Panc1 (cell line): ENCODE measurements around the gene E4F1. TPM values are rescaled to one million over a fixed set of nuclear protein-coding genes. Genes with fewer than 3 reads are reported as not detected.

ENCODE experiments used
- ATAC-seq: fragments of 200-7000 bp; cut with Tn5 transposase; 2 replicates; pipeline ENCODE4 v1.9.1; 2020; ENCODE audit warnings: mild to moderate bottlenecking, moderate library complexity
- BruUV-seq: library from RNA; stranded (reverse); fragments of 400-500 nt; replicated peaks from 2 replicates; lab custom pipeline; 2021; lab: Mats Ljungman, UMichigan
- CTCF ChIA-PET: fragments of 300-600 bp; sonication (Branson Sonifier 250); formaldehyde crosslinking; loops from one replicate; lab custom pipeline; 2022; ENCODE audit warnings: antibody characterized with exemption; lab: Charles Lee
- POLR2A ChIA-PET: fragments of 300-600 bp; sonication (Branson Sonifier 250); formaldehyde crosslinking; loops from one replicate; lab custom pipeline; 2022; ENCODE audit warnings: antibody characterized with exemption; lab: Charles Lee
- DNase-seq: peaks from one replicate; pipeline ENCODE4 v3.0.0-alpha.2; 2010; ENCODE audit warnings: low read depth, low spot score
- H3K27ac ChIP-seq: 2 replicates; pipeline ENCODE4 v1.5.1; 2011; ENCODE audit warnings: mild to moderate bottlenecking, low read length, inconsistent platforms
- H3K27me3 ChIP-seq: fragments of 200-500 bp; sonication (Bioruptor generic); 2 replicates; pipeline ENCODE4 v1.6.0; 2014; ENCODE audit warnings: low read length, inconsistent platforms; ENCODE audit not compliant: control insufficient read depth, insufficient read depth
- H3K36me3 ChIP-seq: fragments of 200-500 bp; sonication (Bioruptor generic); 2 replicates; pipeline ENCODE4 v1.5.1; 2014; ENCODE audit warnings: inconsistent platforms, mild to moderate bottlenecking, low read length, moderate library complexity; ENCODE audit not compliant: control insufficient read depth, insufficient read depth
- H3K4me1 ChIP-seq: 2 replicates; pipeline ENCODE4 v1.5.1; 2011; ENCODE audit warnings: inconsistent platforms, mild to moderate bottlenecking, low read length, moderate library complexity; ENCODE audit not compliant: control insufficient read depth, insufficient read depth
- H3K4me3 ChIP-seq, 2 experiments: 2 replicates each; pipeline ENCODE4 v1.5.1; 2011 to 2012; ENCODE audit warnings: low read depth in 2 of 2, low read length in 2 of 2, mild to moderate bottlenecking in 2 of 2, inconsistent platforms in 1 of 2, moderate library complexity in 1 of 2
- H3K9me3 ChIP-seq: fragments of 200-500 bp; sonication (Bioruptor generic); 2 replicates; pipeline ENCODE4 v1.5.1; 2014; ENCODE audit warnings: low read depth, mild to moderate bottlenecking, inconsistent platforms, low read length, moderate library complexity; ENCODE audit not compliant: control insufficient read depth, insufficient read depth
- CTCF ChIP-seq: fragments of 450-650 bp; IDR thresholded peaks from 2 replicates; pipeline ENCODE4 v1.5.1; 2017; ENCODE audit warnings: mild to moderate bottlenecking
- POLR2AphosphoS5 ChIP-seq: IDR thresholded peaks from 2 replicates; pipeline ENCODE4 v1.6.1; 2012; ENCODE audit warnings: mild to moderate bottlenecking, low read depth, low read length, moderate library complexity
- SIN3A ChIP-seq: IDR thresholded peaks from 2 replicates; pipeline ENCODE4 v1.6.1; 2012; ENCODE audit warnings: low read depth, mild to moderate bottlenecking, low read length, moderate library complexity, borderline replicate concordance; ENCODE audit not compliant: insufficient read depth
- TCF7L2 ChIP-seq: IDR thresholded peaks from 2 replicates; pipeline ENCODE4 v1.6.1; 2011; ENCODE audit warnings: mild to moderate bottlenecking, low read depth, low read length, inconsistent platforms
- in situ Hi-C: cut with HindIII; loops from 2 replicates; pipeline ENCODE4 v1.10.0; 2016; ENCODE audit warnings: low sequenced_read_pairs, low pct_unique_long_range_greater_than_20kb
- intact Hi-C: fragments of 100-400 bp; cut with micrococcal nuclease; formaldehyde crosslinking; loops from one replicate; pipeline ENCODE4 v1.10.0; 2022; ENCODE audit not compliant: unreplicated experiment
- total RNA-seq: library from RNA; stranded (reverse); gene quantifications from one replicate; pipeline ENCODE4 v1.2.1, GENCODE V29; 2021; ENCODE audit not compliant: unreplicated experiment
- TF ChIP-seq, protein P1 (sequence below), 2 experiments: IDR thresholded peaks; 2 replicates each; pipeline ENCODE4 v1.6.1; 2011 to 2012; ENCODE audit warnings: low read depth in 2 of 2, control low read depth in 1 of 2, low read length in 1 of 2, mild to moderate bottlenecking in 1 of 2, moderate library complexity in 1 of 2; ENCODE audit not compliant: insufficient read depth in 1 of 2

E4F1 gene
- total RNA-seq, 1 experiment from 2014 or later, result 50.8 TPM

- DNase-seq (no peak), ATAC-seq (peak; percentile 2; the same call in 1 of the 2 replicates)
- ChIA-PET POLR2A (interaction anchor here (0.6 to 1.0 kb wide), 4 partner anchors 95 to 724 kb away, joined by 3 to 15 read pairs (median 6); partner anchors contain the start of gene TRAF7), CTCF (interaction anchor here (0.7 to 1.0 kb wide), 2 partner anchors 12 to 56 kb away, joined by 3 to 11 read pairs; no protein-coding TSS in a partner anchor)
- Histone ChIP-seq H3K9me3 (no peaks in the 10 kb centered on the region), H3K36me3 (no peaks in the 10 kb centered on the region; the same call in 1 of the 2 replicates), H3K4me1 (peaks cover 22% of the 10 kb centered on the region), H3K27me3 (no peaks in the 10 kb centered on the region), H3K4me3 (peak overlapping the region; percentile 73 to 87), H3K27ac (peak overlapping the region; percentile 90)
- in situ Hi-C loops (no loop called here), intact Hi-C loops (no loop called here)
- TSS peak; percentile 88 for BruUV-seq
- TF ChIP-seq POLR2AphosphoS5, result 0 out of 2 replicates have a peak, but pooled peaks have one; percentile 36
- no peak for TF ChIP-seq CTCF
- no peak for TF ChIP-seq SIN3A
- TF ChIP-seq TCF7L2, result no peak
- TF ChIP-seq, protein P1, sequence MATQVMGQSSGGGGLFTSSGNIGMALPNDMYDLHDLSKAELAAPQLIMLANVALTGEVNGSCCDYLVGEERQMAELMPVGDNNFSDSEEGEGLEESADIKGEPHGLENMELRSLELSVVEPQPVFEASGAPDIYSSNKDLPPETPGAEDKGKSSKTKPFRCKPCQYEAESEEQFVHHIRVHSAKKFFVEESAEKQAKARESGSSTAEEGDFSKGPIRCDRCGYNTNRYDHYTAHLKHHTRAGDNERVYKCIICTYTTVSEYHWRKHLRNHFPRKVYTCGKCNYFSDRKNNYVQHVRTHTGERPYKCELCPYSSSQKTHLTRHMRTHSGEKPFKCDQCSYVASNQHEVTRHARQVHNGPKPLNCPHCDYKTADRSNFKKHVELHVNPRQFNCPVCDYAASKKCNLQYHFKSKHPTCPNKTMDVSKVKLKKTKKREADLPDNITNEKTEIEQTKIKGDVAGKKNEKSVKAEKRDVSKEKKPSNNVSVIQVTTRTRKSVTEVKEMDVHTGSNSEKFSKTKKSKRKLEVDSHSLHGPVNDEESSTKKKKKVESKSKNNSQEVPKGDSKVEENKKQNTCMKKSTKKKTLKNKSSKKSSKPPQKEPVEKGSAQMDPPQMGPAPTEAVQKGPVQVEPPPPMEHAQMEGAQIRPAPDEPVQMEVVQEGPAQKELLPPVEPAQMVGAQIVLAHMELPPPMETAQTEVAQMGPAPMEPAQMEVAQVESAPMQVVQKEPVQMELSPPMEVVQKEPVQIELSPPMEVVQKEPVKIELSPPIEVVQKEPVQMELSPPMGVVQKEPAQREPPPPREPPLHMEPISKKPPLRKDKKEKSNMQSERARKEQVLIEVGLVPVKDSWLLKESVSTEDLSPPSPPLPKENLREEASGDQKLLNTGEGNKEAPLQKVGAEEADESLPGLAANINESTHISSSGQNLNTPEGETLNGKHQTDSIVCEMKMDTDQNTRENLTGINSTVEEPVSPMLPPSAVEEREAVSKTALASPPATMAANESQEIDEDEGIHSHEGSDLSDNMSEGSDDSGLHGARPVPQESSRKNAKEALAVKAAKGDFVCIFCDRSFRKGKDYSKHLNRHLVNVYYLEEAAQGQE (IDR thresholded peaks at IDR 0.05; ENCODE audit: insufficient read depth in 1 of 2, low read depth in 2 of 2, low read length in 1 of 2), result no peak
Observed at GRCh38 chr16:2250652-2251295, 27.4 kb downstream of the E4F1 start.

- BruUV-seq, result no TSS peak
- Histone ChIP-seq H3K27ac (peak within 1 kb of the TSS; percentile 90), H3K27me3 (no peaks in the 10 kb centered on the region), H3K9me3 (no peaks in the 10 kb centered on the region), H3K36me3 (peaks cover under 1% of the 10 kb centered on the region; the same call in 1 of the 2 replicates), H3K4me3 (peak within 1 kb of the TSS; percentile 73 to 87), H3K4me1 (peaks cover 22% of the 10 kb centered on the region)
- peak; percentile 90 for ATAC-seq
- ChIA-PET CTCF (interaction anchor here (0.5 to 1.0 kb wide), 4 partner anchors 56 to 217 kb away, joined by 3 to 4 read pairs (median 4); no protein-coding TSS in a partner anchor), POLR2A (interaction anchor here (0.5 to 1.2 kb wide), 5 partner anchors 13 to 326 kb away, joined by 3 to 14 read pairs (median 3); partner anchors contain the start of genes PGP and TRAF7)
- DNase-seq, result peak; percentile 64
- TF ChIP-seq SIN3A (peak; percentile 61; the same call in 1 of the 2 replicates), POLR2AphosphoS5 (peak; percentile 97), CTCF (no peak; the same call in 1 of the 2 replicates), TCF7L2 (peak; percentile 90)
- TF ChIP-seq, protein P1 (IDR thresholded peaks at IDR 0.05; ENCODE audit: insufficient read depth in 1 of 2, low read depth in 2 of 2, low read length in 1 of 2), result peak in 1 of 2 experiments; percentile 62; a peak in 1 of 4 replicates
- intact Hi-C loops (no loop called here), in situ Hi-C loops (no loop called here)
Observed at GRCh38 chr16:2251296-2252111, 28.1 kb downstream of the E4F1 start, which contains the start of gene ECI1. Gene ECI1, minus strand, starts transcription at chr16:2251587. Its CDS starts 21 bp downstream, at chr16:2251566.
